GM04503 (cell line): ENCODE measurements around the gene KRT17.
"Not testable (repeated sequence)": the region's sequence is repeated elsewhere in the genome, so short reads cannot be mapped to it uniquely, and the experiment has no call there.

ENCODE experiments used
- DNase-seq: peaks from one replicate; pipeline ENCODE4 v3.0.0-alpha.2; 2012; ENCODE audit warnings: low read depth

KRT17 gene

DNA sequence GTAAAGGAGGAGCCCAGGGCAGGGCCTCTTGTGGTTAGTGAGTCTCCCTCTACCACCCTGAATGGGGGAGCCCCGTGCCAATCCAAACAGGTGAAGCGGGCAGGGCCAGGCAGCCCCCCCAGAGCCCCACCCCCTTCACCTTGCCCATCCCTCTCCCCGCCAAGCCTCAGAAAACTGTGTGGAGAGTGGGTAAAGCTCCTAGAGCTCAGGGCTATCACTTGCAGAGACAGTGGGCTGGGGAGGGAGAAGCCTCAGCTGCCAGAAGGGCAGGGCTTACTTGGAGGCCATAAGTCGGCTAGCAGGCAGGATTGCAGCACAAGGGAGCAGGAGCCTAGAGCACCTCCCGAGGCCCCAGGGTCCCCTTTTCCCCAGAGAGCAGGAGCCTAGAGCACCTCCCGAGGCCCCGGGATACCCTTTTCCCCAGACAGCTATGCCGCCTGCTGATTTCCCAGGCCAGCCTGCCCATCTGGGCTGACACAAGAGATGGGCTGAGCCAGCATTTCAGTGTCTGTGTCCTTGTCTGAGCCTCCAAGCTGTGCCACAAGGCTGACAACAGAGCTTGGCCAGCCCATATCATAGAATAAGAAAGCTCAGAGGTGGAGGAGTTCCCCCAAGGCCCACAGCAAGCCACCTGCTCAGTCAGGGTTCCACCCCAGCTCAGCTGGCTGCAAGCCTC is 30.9 kb downstream of the KRT17 start:
- no peak for DNase-seq

DNA sequence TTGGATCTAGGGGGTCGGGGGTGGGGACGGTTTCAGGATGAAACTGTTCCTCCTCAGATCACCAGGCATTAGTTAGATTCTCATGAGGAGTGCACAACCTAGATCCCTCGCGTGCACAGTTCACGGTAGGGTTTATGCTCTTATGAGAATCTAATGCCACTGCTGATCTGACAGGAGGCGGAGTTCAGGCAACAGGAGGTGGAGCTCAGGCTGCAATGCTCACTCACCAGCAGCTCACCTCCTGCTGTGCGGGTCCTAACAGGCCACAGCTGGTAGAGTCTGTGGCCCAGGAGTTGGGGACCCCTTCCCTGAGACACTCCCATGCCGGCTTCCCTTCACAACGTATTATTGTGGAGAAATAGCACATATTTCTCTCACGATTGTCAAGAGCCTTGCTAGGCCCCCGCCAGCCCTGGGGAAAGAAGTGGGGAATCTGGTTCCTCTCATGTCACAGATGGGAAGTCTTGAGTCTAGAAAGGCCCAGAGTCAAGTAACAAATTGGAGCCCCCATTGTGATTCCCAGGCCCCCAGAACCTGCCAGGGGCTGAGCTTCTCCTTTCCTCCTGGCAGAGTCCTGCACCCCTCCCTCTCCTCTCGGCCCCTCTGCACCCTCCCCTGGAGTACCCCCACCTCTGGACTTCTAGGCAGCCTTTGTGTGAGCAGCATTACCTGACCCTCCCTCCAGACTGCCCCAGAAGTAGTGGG is 31.6 kb downstream of the KRT17 start:
- DNase-seq = no peak

DNA sequence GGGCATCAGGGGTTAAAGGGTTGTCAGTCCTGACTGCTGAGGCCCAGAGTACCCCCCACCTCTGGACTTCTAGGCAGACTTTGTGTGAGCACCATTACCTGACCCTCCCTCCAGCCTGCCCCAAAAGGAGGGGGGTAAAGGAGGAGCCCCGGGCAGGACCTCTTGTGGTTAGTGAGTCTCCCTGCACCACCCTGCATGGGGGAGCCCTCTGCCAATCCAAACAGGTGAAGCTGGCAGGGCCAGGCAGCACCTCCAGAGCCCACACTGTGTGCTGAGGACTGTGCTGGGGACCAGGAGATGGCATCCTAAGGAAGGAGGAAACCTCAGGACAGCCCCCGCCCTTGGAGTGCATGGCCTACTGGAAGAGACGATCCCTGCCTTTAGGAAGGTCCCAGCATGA is 35.1 kb downstream of the KRT17 start:
- no peak for DNase-seq

DNA sequence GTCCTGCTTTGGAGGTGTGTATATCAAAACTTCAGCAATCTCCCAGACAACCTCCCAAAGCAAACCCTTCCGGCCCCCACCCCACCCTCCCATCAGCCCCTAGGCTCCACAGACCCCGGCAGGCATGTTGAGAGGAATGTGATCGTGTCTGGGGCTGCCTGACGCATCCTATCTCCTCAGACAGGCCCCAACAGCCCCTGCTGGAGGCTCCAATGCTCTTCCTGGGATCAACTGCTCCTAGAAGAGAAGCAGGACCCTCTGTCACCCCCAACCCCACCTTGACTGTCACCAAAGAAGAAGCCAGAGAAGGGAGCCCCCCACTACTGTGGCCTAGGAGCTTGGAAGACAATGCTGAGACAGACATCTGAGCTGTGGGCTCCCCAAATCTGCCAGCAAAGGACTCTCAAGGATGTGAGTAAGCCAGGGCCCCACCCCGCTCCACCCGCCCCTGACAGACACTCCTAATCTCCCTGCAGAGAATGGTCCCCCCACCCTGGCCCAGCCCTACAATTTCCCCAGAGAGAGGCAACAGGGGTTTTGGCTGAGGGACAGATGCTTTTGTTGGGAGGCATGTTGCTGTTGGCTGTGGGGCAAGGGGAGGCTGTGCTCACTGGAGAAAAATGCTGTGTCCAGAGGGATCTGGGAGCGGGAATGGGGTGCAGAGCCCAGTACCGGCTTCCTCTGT is 36.1 kb downstream of the KRT17 start:
- DNase-seq = no peak

DNA sequence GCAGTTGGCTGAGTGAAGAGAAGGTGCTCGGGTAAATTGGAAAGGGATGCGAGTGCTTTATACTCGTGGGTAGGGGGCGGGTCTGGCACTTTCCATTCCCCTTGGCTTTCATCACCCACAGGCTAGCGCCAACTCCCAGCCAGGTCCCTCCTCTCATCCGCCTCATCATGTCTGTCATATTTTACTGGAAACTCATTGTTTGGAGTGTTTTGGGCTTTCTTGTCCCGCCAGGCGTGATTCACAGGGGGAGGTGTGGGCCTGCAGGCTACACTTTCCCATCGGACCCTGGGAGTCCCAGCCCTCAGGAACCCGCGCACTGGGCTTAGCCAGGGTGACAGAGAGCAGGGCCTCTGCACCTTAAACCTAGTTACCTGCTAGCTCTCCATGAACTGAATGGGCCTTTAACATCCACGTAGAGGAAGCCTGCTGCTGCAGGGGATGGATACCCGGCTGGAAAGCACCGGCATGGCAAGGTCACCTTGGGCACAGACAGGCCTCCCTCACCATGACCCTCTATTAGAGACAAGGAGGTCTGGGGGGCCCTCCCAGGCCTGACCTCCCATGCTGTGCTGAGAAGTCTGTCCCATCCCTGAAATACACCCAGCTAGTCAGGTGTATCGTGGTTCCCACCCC is 37.4 kb downstream of the KRT17 start, which contains the start of gene KRT14:
Gene KRT14 (minus strand): TSS at position 33 of the 633 bp plus-strand sequence. CDS start 61 bp downstream, outside the sequence.
- no peak for DNase-seq

DNA sequence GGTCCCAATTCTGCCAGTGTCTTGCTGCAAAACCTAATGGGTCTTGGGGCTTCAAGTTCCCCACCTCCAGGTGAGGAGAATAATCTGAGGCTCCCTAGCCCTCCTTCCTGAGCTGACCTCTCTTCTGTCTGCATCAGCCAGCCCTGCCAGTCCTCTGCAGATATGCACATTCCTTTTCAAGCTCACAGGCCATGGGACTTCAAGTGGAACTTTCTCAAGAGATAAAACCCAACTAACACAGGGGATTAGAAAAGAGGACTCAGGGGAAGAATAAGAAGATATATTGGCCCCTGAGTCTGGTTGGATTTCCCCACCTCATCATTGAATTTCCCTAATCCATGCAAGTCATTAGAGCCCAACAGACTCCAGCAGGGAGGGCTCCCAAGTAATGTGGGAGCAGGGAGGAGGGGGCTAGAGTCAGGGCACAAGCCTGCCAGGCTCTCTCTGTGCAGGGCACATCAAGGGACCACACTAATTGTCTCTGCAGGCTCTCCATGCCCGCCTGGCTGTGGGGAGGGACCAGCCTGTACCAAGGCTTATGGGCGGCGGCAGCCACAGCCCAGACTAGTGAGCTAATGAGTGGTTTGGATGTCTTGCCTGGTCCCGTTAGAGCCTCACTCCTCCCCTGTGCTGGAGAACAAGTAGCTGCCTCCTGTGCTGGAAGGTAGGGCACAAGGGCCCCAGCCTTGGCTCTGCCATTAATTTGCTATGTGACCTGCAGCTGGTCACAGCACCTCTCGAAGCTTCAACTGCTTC is 38.9 kb downstream of the KRT17 start:
- DNase-seq = no peak

DNA sequence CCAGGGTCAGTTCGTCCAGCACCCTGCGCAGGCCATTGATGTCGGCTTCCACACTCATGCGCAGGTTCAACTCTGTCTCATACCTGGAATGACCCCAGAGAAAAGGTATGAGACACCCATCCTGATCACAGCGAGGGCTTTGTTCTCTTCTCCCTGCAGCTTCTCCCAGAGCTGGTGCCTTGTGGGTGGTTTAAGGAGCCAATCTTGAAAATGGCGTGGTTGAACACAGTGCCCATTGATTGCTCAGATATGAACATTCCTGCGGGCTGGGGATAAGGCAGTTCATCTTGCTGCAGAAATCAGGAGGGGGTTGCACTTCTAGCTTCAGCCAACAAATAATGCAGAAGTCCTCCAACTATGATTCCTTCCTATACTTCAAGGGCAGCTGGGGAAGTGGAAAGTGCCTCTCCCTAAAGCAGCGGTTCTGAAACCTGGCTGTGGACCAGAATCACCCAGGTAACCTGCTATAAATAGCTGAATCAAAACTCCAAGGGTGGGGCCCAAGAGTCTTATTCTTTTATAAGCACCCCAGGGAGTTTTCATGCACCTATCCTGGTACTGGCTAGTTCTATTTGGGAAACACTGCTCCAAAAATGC is 39.9 kb downstream of the KRT17 start:
- not testable (repeated sequence) for DNase-seq

DNA sequence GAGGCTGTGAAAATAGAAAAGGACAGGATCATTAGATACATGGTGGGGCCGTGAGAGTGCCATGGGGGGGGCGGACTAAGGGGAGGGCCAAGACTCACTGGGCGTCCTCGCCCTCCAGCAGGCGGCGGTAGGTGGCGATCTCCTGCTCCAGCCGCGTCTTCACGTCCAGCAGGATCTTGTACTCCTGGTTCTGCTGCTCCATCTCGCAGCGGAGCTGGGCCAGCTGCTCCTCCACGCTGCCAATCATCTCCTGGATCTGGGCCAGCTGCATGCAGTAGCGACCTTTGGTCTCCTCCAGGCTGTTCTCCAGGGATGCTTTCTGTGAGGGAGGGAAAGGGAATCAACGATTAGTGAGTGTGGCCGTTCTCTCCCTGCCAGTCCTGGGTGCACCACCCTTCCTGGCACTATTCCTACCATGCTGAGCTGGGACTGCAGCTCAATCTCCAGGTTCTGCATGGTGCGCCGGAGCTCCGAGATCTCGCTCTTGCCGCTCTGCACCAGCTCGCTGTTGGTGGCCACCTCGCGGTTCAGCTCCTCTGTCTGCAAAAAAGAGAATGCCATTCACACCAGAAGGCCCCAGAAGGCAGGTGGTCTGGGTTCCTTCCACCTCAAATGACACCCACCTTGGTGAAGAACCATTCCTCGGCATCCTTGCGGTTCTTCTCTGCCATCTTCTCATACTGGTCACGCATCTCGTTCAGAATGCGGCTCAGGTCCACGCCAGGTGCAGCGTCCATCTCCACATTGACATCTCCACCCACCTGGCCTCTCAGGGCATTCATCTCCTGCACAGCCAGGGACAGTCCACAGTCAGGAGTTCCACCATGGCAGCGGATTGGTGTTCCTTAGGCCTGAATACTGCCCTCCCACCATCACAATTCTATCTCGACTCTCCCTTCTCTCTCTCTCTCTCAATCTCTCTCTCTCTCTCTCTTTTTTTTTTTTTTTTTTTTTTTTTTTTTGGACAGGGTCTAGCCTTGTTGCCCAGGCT is 40.9 kb downstream of the KRT17 start:
- no peak for DNase-seq

DNA sequence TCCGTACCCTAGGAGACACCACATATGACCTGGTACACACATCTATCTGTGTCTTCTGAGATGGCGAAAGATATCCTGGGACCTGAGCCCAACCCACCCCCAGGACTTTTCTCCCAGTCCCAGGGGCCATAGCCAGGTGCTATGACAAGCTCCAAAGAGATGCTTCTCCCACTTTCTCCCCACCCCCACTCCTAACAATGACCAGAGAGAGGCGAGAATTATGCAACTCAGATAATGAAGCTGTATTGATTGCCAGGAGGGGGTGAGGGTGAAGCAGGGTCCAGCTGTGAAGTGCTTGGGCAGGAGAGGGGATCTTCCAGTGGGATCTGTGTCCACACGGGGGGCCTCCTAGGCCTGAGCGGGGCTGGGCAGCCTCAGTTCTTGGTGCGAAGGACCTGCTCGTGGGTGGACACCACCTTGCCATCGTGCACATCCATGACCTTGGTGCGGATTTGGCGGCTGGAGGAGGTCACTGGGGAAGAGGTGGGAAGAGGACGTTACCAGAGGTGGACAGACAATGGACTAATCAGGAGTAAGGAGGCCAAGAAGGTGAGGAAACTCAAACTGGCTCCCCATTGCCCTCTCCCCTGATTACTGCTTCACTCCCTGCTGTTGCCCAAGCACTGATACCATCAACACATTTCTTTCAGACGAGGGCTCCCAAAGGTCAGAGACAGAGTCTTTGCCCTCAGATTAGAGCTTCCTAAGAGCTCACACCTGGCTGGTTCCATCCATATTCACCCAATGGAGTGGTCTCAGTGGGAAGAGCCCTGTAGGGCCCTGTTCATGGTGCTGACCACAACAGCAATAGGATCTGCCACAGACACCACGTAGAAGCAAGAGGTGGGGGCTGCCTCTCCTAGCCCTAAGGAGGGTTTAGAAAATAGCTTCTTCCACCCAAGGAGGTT is 42.1 kb downstream of the KRT17 start:
- DNase-seq = not testable (repeated sequence)

DNA sequence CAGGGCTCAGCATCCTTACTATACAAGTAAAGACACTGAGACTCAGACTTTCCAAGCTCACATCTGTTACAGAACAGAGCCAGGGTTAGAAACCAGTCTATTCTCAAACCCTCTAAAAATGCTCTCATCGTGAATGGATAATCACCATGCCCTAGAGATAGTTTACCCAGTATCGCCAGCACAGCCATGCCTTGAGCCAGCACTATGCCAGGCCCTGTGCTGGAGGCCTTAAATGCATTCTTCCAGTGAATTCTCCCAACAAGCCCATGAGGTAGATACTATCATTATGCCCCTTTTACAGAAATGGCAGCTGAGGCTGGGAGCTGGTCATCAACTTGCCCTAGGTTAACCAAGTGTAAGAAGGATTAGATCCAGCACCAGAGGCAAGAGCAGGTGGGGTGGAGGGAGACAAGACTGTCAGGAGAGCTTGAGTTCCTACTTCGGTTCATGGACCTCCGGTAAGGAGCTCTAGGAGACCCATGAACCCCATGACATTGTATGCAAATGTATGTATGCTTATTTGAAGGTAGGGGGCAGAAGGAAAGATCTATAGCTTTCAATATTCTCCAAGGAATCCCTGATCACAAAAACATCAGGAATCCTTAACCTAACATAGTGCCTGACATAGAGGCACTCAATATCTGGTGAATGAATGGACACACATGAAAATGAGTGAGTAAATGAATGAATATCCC is 42.9 kb downstream of the KRT17 start:
- DNase-seq = no peak

DNA sequence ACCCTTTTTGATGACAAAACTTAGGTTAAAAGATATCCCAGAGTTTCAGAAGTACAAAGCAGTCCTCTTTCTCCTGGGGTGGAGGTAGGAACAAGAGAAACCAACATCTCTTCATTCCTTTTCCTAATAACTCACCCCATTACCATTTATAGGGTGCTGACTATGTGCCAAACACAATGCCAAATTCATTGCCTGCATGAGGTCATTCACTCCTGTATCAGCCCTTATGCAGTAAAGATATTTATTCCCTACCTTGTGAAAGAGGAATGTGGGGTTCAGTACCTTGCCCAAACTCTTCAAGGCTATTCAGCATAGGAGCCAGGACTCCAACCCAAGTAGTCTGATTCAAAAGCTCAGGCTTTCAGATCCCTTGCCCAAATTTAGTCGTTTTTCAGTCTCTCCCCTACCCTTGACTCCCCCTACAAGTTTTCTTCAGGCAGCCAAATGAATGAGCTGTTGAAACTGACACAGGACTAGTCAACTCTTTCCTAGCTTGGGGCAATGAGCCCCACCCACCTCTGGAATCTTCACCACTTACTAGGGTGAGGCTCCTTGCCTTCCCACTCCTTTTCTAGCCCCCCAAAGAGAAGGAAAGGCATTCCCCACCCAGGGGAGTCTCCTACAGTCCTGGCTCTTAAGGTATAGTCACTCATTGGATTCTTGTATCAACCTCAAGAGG is 43.5 kb downstream of the KRT17 start:
- DNase-seq = no peak

DNA sequence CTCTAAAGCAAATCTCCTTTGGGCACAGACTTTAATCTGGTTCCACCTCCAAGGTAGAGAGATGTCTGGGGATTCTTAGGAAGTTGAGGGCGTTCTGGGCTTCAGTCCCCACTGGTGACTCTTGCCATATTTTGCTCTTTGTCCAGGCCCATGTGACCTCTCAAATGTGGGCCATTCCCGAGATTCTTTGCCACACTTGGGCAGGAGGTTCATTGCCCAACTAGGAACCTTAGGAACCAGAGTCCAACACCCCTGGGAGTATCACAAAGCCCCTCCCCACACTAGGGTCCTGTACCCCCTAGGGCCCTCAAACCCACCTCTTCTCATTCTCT is 44.2 kb downstream of the KRT17 start:
- DNase-seq = no peak

DNA sequence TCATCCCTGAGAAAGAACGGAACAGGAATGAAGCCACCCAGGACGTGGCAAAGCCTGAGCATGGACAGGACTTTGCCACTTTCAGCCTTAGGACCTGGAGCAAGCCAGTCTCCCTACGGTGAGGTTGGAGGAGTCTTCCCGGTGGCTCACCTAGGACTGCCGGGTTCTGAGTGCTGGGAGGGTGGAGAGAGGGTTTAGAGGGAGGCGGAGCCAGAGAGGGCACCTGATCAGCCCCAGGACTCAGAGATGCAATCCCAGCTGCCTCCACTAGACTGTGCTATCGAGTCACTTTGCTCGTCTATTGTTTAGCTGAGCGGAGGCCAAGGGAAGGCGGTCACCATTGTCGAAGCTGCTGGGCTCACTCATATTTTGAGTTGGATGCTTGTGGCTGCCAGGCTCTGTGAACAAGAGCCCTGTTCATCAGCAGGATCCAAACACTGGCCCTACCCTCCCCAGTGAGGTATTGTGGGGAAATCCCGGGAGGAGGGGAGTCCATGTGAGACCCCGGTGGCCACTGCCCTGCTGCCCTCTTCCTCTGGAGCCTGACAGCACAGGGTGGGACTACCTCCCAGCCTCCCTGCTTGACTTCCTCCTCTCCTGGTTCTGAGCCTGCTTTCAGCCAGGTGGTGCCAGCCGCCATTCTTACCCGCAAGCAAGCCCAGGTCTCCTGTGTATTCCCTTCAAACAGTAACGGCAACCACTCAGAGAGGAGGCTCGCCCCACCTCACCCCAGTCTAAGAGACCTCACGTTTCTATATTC is 44.7 kb downstream of the KRT17 start:
- DNase-seq = peak; percentile 28

DNA sequence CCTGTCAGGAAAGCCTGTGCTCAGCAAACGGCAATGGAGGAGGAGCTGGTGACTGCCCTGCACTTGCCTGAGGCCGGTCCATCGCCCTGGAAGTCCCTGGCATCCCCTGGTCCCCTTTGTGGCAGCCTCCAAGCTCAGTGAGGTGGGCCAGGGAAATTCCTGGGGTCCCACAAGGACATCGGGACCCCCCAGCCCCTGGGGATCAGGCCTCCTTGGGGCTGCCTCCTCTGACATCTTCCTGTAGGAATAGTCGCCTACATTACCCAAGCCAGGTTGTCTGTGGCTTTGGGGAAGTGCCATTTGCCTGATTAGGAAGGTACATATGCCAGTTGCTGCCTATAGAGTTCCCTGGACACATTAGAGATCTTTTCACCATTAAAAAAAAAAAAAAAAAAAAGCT is 45.4 kb downstream of the KRT17 start:
- DNase-seq = no peak

DNA sequence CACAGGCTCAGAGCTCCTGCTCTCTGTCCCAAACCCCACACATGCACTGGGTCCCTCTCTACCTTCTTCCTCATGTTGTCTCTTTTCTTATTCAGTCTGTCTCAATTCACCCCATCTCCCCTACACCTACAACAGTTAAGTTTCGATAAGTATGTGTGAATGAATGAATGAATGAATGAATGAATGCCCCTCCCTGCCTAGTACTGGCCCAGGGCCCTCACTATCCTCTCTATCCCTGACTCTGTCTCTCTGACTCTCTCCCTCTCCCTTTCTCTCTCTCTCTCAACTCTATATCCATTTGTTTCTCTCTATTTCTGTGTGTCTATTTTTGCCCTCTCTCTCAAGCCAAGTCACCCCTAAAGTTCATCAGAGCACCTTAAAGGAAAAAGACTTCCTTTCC is 45.8 kb downstream of the KRT17 start:
- DNase-seq = no peak

DNA sequence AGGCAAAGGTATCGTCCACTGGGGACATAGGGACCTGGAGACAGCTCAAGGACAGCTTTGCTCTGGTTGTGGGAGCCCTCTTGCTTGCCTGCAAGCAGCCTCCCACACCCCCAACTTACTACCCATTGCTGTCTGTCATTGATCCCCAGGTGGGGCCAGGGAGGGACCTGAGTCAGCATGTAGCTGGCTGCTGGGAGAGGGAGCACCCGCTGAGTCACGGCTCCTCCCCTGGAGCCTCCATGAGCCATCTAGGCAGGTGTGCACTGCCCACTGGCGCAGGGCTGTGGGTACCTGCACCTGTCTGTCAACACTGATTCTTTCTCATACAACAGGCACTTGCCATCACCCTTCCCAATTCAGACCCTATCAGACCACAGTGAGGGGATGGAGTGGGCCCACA is 47.6 kb downstream of the KRT17 start:
- DNase-seq = not testable (repeated sequence)

DNA sequence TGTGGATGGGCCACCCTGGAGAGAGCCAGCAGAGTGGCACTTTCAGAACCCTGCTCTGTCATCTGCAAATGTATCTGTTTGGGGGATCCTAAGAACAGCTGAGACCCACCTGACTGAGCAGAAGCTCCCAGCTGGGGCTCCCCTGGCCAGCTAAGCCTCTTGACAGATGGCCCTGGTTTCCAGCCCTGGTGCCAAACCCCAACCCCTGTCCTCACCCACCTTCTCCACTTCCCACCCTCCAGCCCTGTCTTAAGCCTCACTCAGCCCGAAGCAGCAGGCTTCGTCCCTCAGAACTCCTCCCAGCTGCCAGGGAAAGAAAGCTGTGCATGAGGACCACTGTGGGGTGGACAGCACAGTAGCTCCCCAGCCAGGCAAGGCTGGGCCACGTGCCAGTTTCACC is 49.0 kb downstream of the KRT17 start:
- no peak for DNase-seq
